Colonic mucosa (tissue), 4 donors: ENCODE data around the gene PAFAH2. TPM values are rescaled to one million over a fixed set of nuclear protein-coding genes. Genes with fewer than 3 reads are reported as not detected.

ENCODE experiments used
- DNase-seq: peaks from one replicate; pipeline ENCODE4 v3.0.0-alpha.2; 2020
- H3K27ac ChIP-seq: fragments of 200-600 bp; one replicate; pipeline ENCODE4 v1.8.0; 2021
- H3K27me3 ChIP-seq: fragments of 200-600 bp; one replicate; pipeline ENCODE4 v1.8.0; 2021
- H3K36me3 ChIP-seq: fragments of 200-600 bp; one replicate; pipeline ENCODE4 v1.8.0; 2021
- H3K4me1 ChIP-seq: fragments of 200-600 bp; one replicate; pipeline ENCODE4 v1.8.0; 2021; ENCODE audit warnings: mild to moderate bottlenecking
- H3K4me3 ChIP-seq: fragments of 200-600 bp; one replicate; pipeline ENCODE4 v1.8.0; 2021
- H3K9ac ChIP-seq, 2 donors: one replicate each; pipeline ENCODE4 v1.7.0; 2013; ENCODE audit warnings: control low read depth in 2 of 2, low read depth in 2 of 2, low read length in 2 of 2
- H3K9me3 ChIP-seq: fragments of 200-600 bp; one replicate; pipeline ENCODE4 v1.8.0; 2021
- intact Hi-C: fragments of 100-400 bp; cut with DNase I; formaldehyde crosslinking; loops from one replicate; pipeline ENCODE4 v1.14.1; 2022
- total RNA-seq, 2 donors: library from RNA; stranded (reverse); fragmentation: NEBNext Ultra II Directional in 1 of 2; extraction: Animal tissue kit (Norgen Biotek cat#: 25700) in 1 of 2; gene quantifications; one replicate each; pipeline ENCODE4 v1.2.1, GENCODE V29; 2021
- TF ChIP-seq, protein P1 (sequence below): fragments of 200-600 bp; IDR thresholded peaks from one replicate; pipeline ENCODE4 v1.8.0; 2022; ENCODE audit warnings: antibody characterized with exemption, mild to moderate bottlenecking
- donor health status: healthy.
- donor health status: DM: no; HTN: no; CAD: no.
- donor health status: DM: no; HTN: no; CAD: no.

PAFAH2 gene
- total RNA-seq, 2 donors from 2014 or later, result 34.8 to 40.8 TPM

DNA sequence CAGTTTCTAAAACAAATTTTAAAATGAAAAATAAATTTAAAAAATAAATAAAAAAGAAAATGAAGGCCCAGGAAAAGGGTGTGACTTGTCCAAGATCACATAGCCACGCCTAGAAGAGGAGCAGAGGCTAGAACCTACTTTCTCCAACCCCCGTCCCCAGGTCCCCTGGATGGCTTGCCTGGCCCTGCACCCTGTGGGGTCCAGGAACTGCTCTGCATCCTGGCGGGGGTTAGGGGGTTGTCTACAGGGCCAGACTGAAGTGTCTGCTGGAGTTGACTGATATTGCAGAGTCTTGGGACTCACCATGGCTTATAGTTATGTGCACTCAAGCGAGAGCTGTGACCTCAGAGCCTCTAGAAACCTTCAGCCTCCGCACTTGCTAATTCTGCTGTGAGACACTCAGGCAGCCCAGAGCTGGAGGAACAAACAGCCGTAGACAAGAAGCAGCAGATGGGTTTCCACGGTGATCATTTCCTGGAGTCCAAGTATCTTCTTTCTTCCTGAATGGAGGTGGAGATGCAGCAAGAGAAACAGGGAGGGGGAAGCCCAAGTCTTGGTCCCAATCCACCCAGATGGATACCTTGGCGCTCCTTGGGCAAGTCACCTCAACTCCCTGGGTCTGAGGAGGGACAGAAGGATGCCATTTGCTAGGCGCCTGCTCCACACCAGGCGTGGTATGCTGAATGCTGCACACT is 18.5 kb upstream of the PAFAH2 start:
- TF ChIP-seq, protein P1, sequence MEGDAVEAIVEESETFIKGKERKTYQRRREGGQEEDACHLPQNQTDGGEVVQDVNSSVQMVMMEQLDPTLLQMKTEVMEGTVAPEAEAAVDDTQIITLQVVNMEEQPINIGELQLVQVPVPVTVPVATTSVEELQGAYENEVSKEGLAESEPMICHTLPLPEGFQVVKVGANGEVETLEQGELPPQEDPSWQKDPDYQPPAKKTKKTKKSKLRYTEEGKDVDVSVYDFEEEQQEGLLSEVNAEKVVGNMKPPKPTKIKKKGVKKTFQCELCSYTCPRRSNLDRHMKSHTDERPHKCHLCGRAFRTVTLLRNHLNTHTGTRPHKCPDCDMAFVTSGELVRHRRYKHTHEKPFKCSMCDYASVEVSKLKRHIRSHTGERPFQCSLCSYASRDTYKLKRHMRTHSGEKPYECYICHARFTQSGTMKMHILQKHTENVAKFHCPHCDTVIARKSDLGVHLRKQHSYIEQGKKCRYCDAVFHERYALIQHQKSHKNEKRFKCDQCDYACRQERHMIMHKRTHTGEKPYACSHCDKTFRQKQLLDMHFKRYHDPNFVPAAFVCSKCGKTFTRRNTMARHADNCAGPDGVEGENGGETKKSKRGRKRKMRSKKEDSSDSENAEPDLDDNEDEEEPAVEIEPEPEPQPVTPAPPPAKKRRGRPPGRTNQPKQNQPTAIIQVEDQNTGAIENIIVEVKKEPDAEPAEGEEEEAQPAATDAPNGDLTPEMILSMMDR, result no peak
- Histone ChIP-seq H3K4me3 (no peak overlapping the region), H3K9ac (no peak overlapping the region), H3K36me3 (no peaks in the 10 kb centered on the region), H3K9me3 (no peaks in the 10 kb centered on the region), H3K27ac (no peak overlapping the region), H3K27me3 (no peaks in the 10 kb centered on the region), H3K4me1 (no peaks in the 10 kb centered on the region)
- DNase-seq, result no peak
- intact Hi-C loops, result no loop called here

- Histone ChIP-seq H3K4me1 (no peaks in the 10 kb centered on the region), H3K27me3 (no peaks in the 10 kb centered on the region), H3K9me3 (no peaks in the 10 kb centered on the region), H3K27ac (no peak overlapping the region), H3K9ac (no peak overlapping the region), H3K36me3 (no peaks in the 10 kb centered on the region), H3K4me3 (no peak overlapping the region)
- TF ChIP-seq, protein P1, result no peak
- DNase-seq, result no peak
- intact Hi-C loops, result no loop called here
Observed at GRCh38 chr1:26015358-26015757, 17.5 kb upstream of the PAFAH2 start.

GRCh38 chr1:26014179-26014578 is 16.3 kb upstream of the PAFAH2 start:
- Histone ChIP-seq H3K9me3 (no peaks in the 10 kb centered on the region), H3K4me3 (no peak overlapping the region)
- intact Hi-C loops, result no loop called here

DNA sequence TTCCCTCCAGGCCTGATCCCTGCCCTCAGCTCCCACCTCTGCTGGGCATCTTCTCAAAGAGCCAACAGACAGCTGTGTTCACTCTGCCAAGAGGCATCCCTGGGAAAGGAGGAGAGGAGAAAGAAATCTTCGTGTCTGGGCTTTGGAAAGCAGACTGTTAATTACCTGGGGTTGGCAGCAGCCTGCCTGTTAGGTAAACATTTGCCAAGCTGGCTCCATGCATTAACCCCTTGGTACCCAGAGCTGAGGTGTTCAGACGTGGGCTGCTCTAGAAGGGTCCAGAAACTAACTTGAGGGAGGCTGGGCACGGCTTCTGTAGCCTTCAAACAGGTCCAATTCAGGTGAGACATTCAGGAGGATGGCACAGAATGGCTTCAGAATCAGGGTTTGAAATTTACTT is 15.0 kb upstream of the PAFAH2 start:
- H3K36me3 ChIP-seq, result no peaks in the 10 kb centered on the region
- H3K27me3 ChIP-seq, result no peaks in the 10 kb centered on the region
- no peaks in the 10 kb centered on the region for H3K9me3 ChIP-seq
- no peak overlapping the region for H3K9ac ChIP-seq
- TF ChIP-seq, protein P1, result no peak
- no peak for DNase-seq
- no peaks in the 10 kb centered on the region for H3K4me1 ChIP-seq
- H3K27ac ChIP-seq, result no peak overlapping the region
- intact Hi-C loops, result no loop called here
- H3K4me3 ChIP-seq, result no peak overlapping the region

More at GRCh38 chr1:26014179-26014578, 16.3 kb upstream of the PAFAH2 start:
- no peaks in the 10 kb centered on the region for H3K4me1 ChIP-seq
- no peak overlapping the region for H3K9ac ChIP-seq
- H3K36me3 ChIP-seq, result no peaks in the 10 kb centered on the region
- H3K27ac ChIP-seq, result no peak overlapping the region
- no peaks in the 10 kb centered on the region for H3K27me3 ChIP-seq
- DNase-seq, result no peak
- TF ChIP-seq, protein P1, result no peak

- Histone ChIP-seq H3K9ac (no peak overlapping the region), H3K4me1 (no peaks in the 10 kb centered on the region), H3K27ac (no peak overlapping the region), H3K4me3 (no peak overlapping the region), H3K27me3 (no peaks in the 10 kb centered on the region), H3K9me3 (no peaks in the 10 kb centered on the region), H3K36me3 (no peaks in the 10 kb centered on the region)
- DNase-seq, result no peak
- intact Hi-C loops, result no loop called here
- TF ChIP-seq, protein P1, result no peak
Observed at GRCh38 chr1:26010825-26011224, 13.0 kb upstream of the PAFAH2 start.
